CD4-positive, alpha-beta memory T cell (primary cell): ENCODE data around the gene TMEM198. TPM values are rescaled to one million over a fixed set of nuclear protein-coding genes. Genes with fewer than 3 reads are reported as not detected.

Experiments used
- CTCF ChIA-PET: fragments of 350-600 bp; sonication (Branson Sonifier 250); formaldehyde crosslinking; loops from one replicate; lab custom pipeline; 2021; ENCODE audit warnings: inconsistent platforms; ENCODE audit not compliant: partially characterized antibody; lab: Charles Lee
- POLR2A ChIA-PET: fragments of 350-600 bp; sonication (Branson Sonifier 250); formaldehyde crosslinking; loops from one replicate; lab custom pipeline; 2021; ENCODE audit not compliant: partially characterized antibody; lab: Charles Lee
- DNase-seq, 5 donors: peaks; one replicate each; pipeline versions ENCODE4 v3.0.0 to v3.0.0-alpha.2; 2020 to 2022; ENCODE audit warnings: mixed read lengths in 1 of 5
- H3K27ac ChIP-seq: one replicate; pipeline ENCODE4 v1.7.0; 2013; ENCODE audit warnings: low read depth, low read length
- H3K27me3 ChIP-seq: 2 replicates; pipeline ENCODE4 v1.7.0; 2013; ENCODE audit warnings: mild to moderate bottlenecking, low read length, moderate library complexity; ENCODE audit not compliant: insufficient read depth
- H3K36me3 ChIP-seq: 2 replicates; pipeline ENCODE4 v1.7.0; 2013; ENCODE audit warnings: mild to moderate bottlenecking, low read length, moderate library complexity; ENCODE audit not compliant: insufficient read depth
- H3K4me1 ChIP-seq: 2 replicates; pipeline ENCODE4 v1.7.0; 2013; ENCODE audit warnings: mild to moderate bottlenecking, low read length, moderate library complexity; ENCODE audit not compliant: insufficient read depth
- H3K4me3 ChIP-seq, 2 donors: one replicate each; pipeline ENCODE4 v1.7.0; 2013; ENCODE audit warnings: low read length in 2 of 2, mild to moderate bottlenecking in 1 of 2
- H3K9me3 ChIP-seq, 2 donors: one replicate each; pipeline ENCODE4 v1.7.0; 2013; ENCODE audit warnings: low read length in 2 of 2, control low read depth in 1 of 2; ENCODE audit not compliant: control insufficient read depth in 1 of 2
- H3K27ac Mint-ChIP-seq, 7 donors: one replicate each; pipeline ENCODE4 v1.8.0; 2020 to 2021; ENCODE audit warnings: mixed read lengths in 7 of 7, mild to moderate bottlenecking in 6 of 7, inconsistent platforms in 3 of 7, moderate library complexity in 3 of 7
- H3K27me3 Mint-ChIP-seq, 2 donors: one replicate each; pipeline ENCODE4 v1.8.0; 2020 to 2021; ENCODE audit warnings: mixed read lengths in 2 of 2
- H3K36me3 Mint-ChIP-seq, 2 donors: one replicate each; pipeline ENCODE4 v1.8.0; 2020 to 2021; ENCODE audit warnings: mixed read lengths in 2 of 2, inconsistent platforms in 1 of 2, mild to moderate bottlenecking in 1 of 2
- H3K4me1 Mint-ChIP-seq, 4 donors: one replicate each; pipeline ENCODE4 v1.8.0; 2020 to 2021; ENCODE audit warnings: mixed read lengths in 4 of 4, mild to moderate bottlenecking in 1 of 4
- H3K4me3 Mint-ChIP-seq, 8 donors: one replicate each; pipeline ENCODE4 v1.8.0; 2020 to 2021; ENCODE audit warnings: mixed read lengths in 8 of 8, mild to moderate bottlenecking in 7 of 8, moderate library complexity in 6 of 8, inconsistent platforms in 3 of 8
- H3K9me3 Mint-ChIP-seq, 8 donors: one replicate each; pipeline ENCODE4 v1.8.0; 2020 to 2021; ENCODE audit warnings: mixed read lengths in 8 of 8, mild to moderate bottlenecking in 5 of 8, inconsistent platforms in 3 of 8, moderate library complexity in 1 of 8
- intact Hi-C: fragments of 100-400 bp; cut with micrococcal nuclease; formaldehyde crosslinking; loops from one replicate; pipeline ENCODE4 v1.15.1; 2023
- polyA plus RNA-seq, 2 donors: library from polyadenylated mRNA; unstranded; fragments of 300-500 nt; fragmentation: Illumina TruSeq; gene quantifications; one replicate each; pipeline ENCODE4 v1.2.3, GENCODE V29; 2021
- total RNA-seq, 2 experiments: library from RNA; stranded (reverse); gene quantifications; one replicate each; pipeline ENCODE4 v1.2.3, GENCODE V29; 2021

The TMEM198 gene
- total and polyA plus RNA-seq, 4 experiments from 2014 or later, result 0.67 to 0.76 TPM; not detected in 2

DNA sequence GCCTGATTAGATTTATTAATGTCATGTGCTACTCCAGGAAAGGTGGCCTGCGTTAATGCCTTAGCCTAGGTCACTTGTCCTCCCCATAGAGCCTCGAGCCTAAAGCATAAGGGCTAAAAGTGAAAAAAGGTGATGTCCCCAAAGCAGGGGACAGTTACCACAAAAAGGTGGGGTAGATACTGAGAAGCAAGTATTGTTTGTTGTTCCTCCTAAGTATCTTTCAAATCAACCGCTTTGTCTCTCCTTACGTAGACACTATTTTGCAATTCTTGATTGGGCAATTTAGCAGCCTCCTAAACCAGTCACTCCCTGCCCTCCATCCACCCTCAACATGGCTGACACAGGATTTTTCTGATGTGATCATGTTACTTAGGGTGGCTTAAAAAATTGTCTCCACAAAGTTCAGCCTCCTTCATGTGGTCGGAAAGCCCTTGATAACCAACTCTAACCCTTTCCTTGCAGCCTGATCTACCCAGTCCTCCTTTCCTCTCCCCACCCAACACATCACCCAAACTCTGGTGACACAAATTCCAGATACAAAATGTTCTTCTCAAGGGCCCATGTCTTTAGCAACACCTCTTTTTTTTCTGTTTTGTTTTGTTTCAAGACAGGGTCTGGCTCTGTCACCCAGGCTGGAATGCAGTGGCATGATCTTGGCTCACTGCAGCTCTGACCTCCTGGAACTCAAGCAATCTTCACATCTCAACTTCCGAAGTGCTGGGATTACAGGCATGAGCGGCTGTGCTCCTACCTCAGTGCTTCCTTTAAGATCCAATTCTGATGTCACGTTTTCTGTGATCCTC lies 35.2 kb downstream of the TMEM198 start:
- Mint-ChIP-seq H3K27ac (no peak overlapping the region), H3K9me3 (no peaks in the 10 kb centered on the region), H3K4me1 (no peaks in the 10 kb centered on the region), H3K27me3 (peaks cover 18 to 22% of the 10 kb centered on the region in 2 donors), H3K36me3 (no peaks in the 10 kb centered on the region), H3K4me3 (no peak overlapping the region)
- Histone ChIP-seq H3K27ac (no peak overlapping the region), H3K36me3 (no peaks in the 10 kb centered on the region), H3K27me3 (no peaks in the 10 kb centered on the region), H3K4me3 (no peak overlapping the region), H3K9me3 (no peaks in the 10 kb centered on the region), H3K4me1 (no peaks in the 10 kb centered on the region)
- no peak for DNase-seq
- intact Hi-C loops, result no loop called here
- POLR2A ChIA-PET, result no interaction called here
- CTCF ChIA-PET, result interaction anchor here (1.2 kb wide), 1 partner anchor 17 kb away, joined by 4 read pairs; no protein-coding TSS in a partner anchor

DNA sequence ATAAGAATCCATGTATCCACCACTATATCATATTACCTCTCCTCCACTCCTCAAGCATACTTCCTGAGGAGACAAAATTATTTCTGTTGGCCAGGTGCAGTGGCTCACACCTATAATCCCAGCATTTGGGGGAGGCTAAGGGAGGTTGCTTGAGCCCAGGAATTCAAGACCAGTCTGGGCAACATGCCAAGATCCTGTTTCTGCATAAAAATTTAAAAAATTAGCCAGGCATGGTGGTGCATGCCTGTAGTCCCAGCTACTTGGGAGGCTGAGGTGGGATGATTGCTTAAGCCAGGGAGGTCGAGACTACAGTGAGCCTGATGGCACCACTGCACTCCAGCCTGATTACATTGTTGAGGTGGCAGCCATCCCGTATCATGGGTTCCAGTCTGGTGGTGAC lies 37.5 kb downstream of the TMEM198 start:
- Mint-ChIP-seq H3K27me3 (peaks cover 15 to 18% of the 10 kb centered on the region in 2 donors), H3K9me3 (no peaks in the 10 kb centered on the region), H3K4me1 (peaks cover 0 to 2% (median 0%) of the 10 kb centered on the region in 4 donors), H3K4me3 (no peak overlapping the region), H3K27ac (no peak overlapping the region), H3K36me3 (no peaks in the 10 kb centered on the region)
- DNase-seq, result no peak
- POLR2A ChIA-PET, result no interaction called here
- H3K4me3 ChIP-seq, result no peak overlapping the region
- no peaks in the 10 kb centered on the region for H3K9me3 ChIP-seq
- intact Hi-C loops, result no loop called here
- H3K27ac ChIP-seq, result no peak overlapping the region
- H3K36me3 ChIP-seq, result no peaks in the 10 kb centered on the region
- no peaks in the 10 kb centered on the region for H3K27me3 ChIP-seq
- H3K4me1 ChIP-seq, result no peaks in the 10 kb centered on the region
- CTCF ChIA-PET, result interaction anchor here (1.2 kb wide), 1 partner anchor 83 kb away, joined by 4 read pairs; the partner anchor contains the start of gene GMPPA

DNA sequence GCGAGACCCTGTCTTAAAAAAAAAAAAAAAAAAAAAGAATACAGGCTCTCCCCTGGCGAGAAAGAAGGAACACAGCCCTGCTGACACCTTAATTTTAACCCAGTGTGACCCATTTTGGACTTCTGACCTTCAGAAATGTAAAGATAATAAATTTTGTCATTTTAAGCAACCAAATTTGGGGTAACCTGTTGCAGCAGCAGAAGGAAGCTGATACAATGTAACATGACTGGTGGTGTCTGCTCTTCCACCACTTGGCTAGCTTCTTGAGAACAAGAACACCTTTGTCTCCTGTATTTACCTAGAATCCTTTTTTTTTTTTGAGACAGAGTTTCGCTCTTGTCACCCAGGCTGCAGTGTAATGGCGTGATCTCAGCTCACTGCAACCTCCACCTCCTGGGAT lies 47.3 kb downstream of the TMEM198 start:
- CTCF ChIA-PET, result no interaction called here
- DNase-seq, result no peak
- no peaks in the 10 kb centered on the region for H3K27me3 ChIP-seq
- intact Hi-C loops, result no loop called here
- Mint-ChIP-seq H3K27me3 (peaks cover 9 to 13% of the 10 kb centered on the region in 2 donors), H3K4me3 (no peak overlapping the region), H3K9me3 (no peaks in the 10 kb centered on the region), H3K4me1 (peaks cover 0 to 1% (median 0%) of the 10 kb centered on the region in 4 donors), H3K36me3 (no peaks in the 10 kb centered on the region), H3K27ac (no peak overlapping the region)
- no peaks in the 10 kb centered on the region for H3K9me3 ChIP-seq
- no peaks in the 10 kb centered on the region for H3K4me1 ChIP-seq
- POLR2A ChIA-PET, result no interaction called here
- H3K4me3 ChIP-seq, result no peak overlapping the region
- H3K36me3 ChIP-seq, result no peaks in the 10 kb centered on the region
- H3K27ac ChIP-seq, result no peak overlapping the region

DNA sequence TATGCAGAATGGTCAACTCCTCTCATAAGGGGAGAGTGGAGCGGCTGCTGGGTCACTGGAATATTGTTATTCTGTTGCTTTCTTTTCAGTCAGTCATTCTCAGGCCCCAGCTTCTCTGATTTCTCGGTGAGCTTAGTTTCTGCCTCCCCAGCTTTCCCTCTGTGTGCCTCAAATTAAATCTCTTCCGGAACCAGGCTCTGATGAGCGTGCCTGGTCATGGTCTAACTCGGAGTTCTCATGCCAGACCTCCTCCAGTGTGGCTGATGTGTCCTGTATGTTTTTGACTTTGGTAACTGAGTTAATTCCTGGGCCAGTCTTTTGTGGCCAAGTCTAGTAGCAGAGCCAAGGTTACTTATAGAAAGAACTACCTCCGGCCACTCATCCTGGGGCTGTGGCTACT lies 48.9 kb downstream of the TMEM198 start:
- ChIA-PET CTCF (interaction anchor here (1.3 to 1.6 kb wide), 2 partner anchors 50 to 52 kb away, joined by 4 to 5 read pairs; no protein-coding TSS in a partner anchor), POLR2A (no interaction called here)
- no peak overlapping the region for H3K27ac Mint-ChIP-seq
- peaks cover 0 to 9% (median 2%) of the 10 kb centered on the region in 4 donors for H3K4me1 Mint-ChIP-seq
- no peaks in the 10 kb centered on the region for H3K9me3 ChIP-seq
- no peaks in the 10 kb centered on the region for H3K36me3 ChIP-seq
- DNase-seq, result no peak
- H3K27me3 Mint-ChIP-seq, result peaks cover 9 to 10% of the 10 kb centered on the region in 2 donors
- peaks cover 5% of the 10 kb centered on the region for H3K4me1 ChIP-seq
- H3K9me3 Mint-ChIP-seq, result no peaks in the 10 kb centered on the region
- peaks cover 0 to 4% of the 10 kb centered on the region in 2 donors for H3K36me3 Mint-ChIP-seq
- intact Hi-C loops, result no loop called here
- H3K4me3 Mint-ChIP-seq, result no peak overlapping the region
- H3K4me3 ChIP-seq, result no peak overlapping the region
- no peaks in the 10 kb centered on the region for H3K27me3 ChIP-seq
- no peak overlapping the region for H3K27ac ChIP-seq

DNA sequence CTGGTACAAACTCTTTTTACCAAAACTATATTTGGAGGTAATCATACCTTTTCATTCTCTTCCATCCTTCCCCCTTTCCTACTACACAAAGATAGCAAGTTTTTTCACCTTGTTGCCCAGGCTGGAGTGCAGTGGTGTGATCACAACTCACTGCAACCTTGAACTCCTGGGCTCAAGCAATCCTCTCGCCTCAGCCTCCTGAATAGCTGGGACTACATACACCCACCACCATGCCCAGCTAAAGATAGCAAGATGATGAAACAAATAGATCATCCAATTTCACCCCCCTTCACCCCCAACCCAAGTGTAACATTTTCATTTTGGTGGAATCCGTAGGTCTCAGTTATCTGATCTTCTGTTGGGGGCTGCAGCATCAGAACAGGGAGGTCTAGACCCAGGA lies 49.3 kb downstream of the TMEM198 start:
- Histone ChIP-seq H3K4me1 (peaks cover 7% of the 10 kb centered on the region), H3K4me3 (no peak overlapping the region), H3K36me3 (no peaks in the 10 kb centered on the region), H3K9me3 (no peaks in the 10 kb centered on the region), H3K27me3 (no peaks in the 10 kb centered on the region), H3K27ac (no peak overlapping the region)
- ChIA-PET CTCF (interaction anchor here (1.6 kb wide), 1 partner anchor 49 kb away, joined by 5 read pairs; no protein-coding TSS in a partner anchor), POLR2A (no interaction called here)
- peaks cover 2 to 14% (median 5%) of the 10 kb centered on the region in 4 donors for H3K4me1 Mint-ChIP-seq
- no peak overlapping the region for H3K4me3 Mint-ChIP-seq
- no peaks in the 10 kb centered on the region for H3K9me3 Mint-ChIP-seq
- no peak for DNase-seq
- H3K27ac Mint-ChIP-seq, result no peak overlapping the region
- peaks cover 9 to 10% of the 10 kb centered on the region in 2 donors for H3K27me3 Mint-ChIP-seq
- peaks cover 0 to 6% of the 10 kb centered on the region in 2 donors for H3K36me3 Mint-ChIP-seq
- intact Hi-C loops, result no loop called here

DNA sequence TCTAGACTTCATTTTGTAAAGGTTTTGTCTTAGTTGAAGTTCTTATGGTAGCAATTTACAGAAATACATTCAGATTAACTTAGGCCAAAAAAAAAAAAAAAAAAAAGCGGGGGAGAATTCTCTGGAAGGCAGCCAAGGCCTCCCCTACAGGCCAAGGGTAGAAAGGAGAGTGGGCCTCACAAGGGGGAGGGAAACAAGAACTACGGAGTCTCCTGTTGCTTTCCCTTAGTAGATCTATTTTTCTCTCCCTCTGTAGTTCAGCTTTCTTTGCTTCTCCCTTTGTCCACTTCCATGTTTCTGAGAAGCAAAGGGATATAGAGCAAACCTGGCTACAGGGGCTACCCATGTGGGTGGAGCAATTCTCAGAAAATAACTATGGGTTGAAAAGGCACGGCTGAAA lies 51.4 kb downstream of the TMEM198 start:
- Mint-ChIP-seq H3K9me3 (no peaks in the 10 kb centered on the region), H3K36me3 (peaks cover 0 to 6% of the 10 kb centered on the region in 2 donors), H3K27ac (no peak overlapping the region), H3K27me3 (peaks cover 4 to 7% of the 10 kb centered on the region in 2 donors), H3K4me1 (peaks cover 10 to 21% (median 16%) of the 10 kb centered on the region in 4 donors), H3K4me3 (peak overlapping the region in 1 of 8 donors; percentile 46)
- CTCF ChIA-PET, result no interaction called here
- H3K4me1 ChIP-seq, result peaks cover 14% of the 10 kb centered on the region
- H3K27ac ChIP-seq, result no peak overlapping the region
- no peaks in the 10 kb centered on the region for H3K36me3 ChIP-seq
- no peak for DNase-seq
- intact Hi-C loops, result loop anchor here (5.0 kb wide), 1 partner anchor 1977 kb away; the partner anchor contains the start of gene EPHA4
- H3K27me3 ChIP-seq, result no peaks in the 10 kb centered on the region
- no peak overlapping the region for H3K4me3 ChIP-seq
- H3K9me3 ChIP-seq, result no peaks in the 10 kb centered on the region
- POLR2A ChIA-PET, result no interaction called here

DNA sequence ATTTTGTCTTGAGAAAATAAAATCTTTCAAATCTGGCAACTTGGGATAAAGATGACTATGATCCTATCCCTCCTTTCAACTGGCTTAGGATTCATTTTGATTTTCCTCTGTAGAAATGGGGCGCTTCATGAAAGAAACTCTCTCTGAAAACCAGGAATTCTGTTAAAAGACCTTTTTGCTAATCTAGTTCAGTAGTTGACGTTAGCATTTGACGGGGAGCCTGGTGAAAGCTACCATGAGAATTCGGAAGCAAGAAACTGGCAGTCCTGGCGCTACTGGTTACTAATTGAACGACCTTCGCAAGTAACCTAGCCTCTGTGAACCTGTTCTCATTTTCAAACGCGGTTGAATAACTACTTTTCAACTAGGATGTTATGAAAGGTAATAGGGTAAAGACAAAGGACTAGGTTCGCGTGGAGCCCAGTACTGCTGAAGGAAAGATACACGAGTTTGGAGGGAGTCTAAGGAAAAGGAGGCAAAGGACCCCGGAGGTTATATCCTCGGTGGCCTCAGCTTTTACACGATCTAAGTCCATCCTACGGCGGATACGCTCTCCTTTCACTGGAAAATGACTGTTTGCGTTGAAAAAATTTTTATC lies 53.2 kb downstream of the TMEM198 start:
- intact Hi-C loops, result loop anchor here (1.0 to 5.0 kb wide), 5 partner anchors 44 to 1975 kb away; partner anchors contain the start of genes CHPF and EPHA4
- peaks cover 6% of the 10 kb centered on the region for H3K36me3 ChIP-seq
- H3K36me3 Mint-ChIP-seq, result peaks cover 13 to 15% of the 10 kb centered on the region in 2 donors
- CTCF ChIA-PET, result interaction anchor here (1.2 to 1.8 kb wide), 7 partner anchors 18 to 100 kb away, joined by 3 to 16 read pairs (median 3); partner anchors contain the start of gene TMEM198
- POLR2A ChIA-PET, result interaction anchor here (0.7 to 2.0 kb wide), 10 partner anchors 26 to 925 kb away, joined by 3 to 15 read pairs (median 6); partner anchors contain the start of genes CHPF, DNAJB2, DNPEP and GMPPA
- peak overlapping the region; percentile 90 to 99 (median 97) for H3K27ac Mint-ChIP-seq
- H3K4me1 ChIP-seq, result peaks cover 14% of the 10 kb centered on the region
- no peaks in the 10 kb centered on the region for H3K27me3 ChIP-seq
- H3K27me3 Mint-ChIP-seq, result peaks cover 4 to 7% of the 10 kb centered on the region in 2 donors
- peak overlapping the region; percentile 90 to 97 (median 96) for H3K4me3 Mint-ChIP-seq
- H3K4me3 ChIP-seq, result peak overlapping the region; percentile 62 to 100
- peaks cover 10 to 24% (median 17%) of the 10 kb centered on the region in 4 donors for H3K4me1 Mint-ChIP-seq
- H3K9me3 Mint-ChIP-seq, result no peaks in the 10 kb centered on the region
- H3K9me3 ChIP-seq, result no peaks in the 10 kb centered on the region
- no peak for DNase-seq
- H3K27ac ChIP-seq, result peak overlapping the region; percentile 72
